GM21390 (cell line): Measurements from ENCODE around the gene MTMR12.

ENCODE experiments used
- ATAC-seq: cut with Tn5 transposase; IDR thresholded peaks from one replicate; pipeline ENCODE4 v1.9.1; 2021; ENCODE audit not compliant: unreplicated experiment

MTMR12 gene

GRCh38 chr5:32312595-32313332 lies at the start of gene MTMR12:
Gene MTMR12, minus strand, starts transcription at chr5:32312939. Its CDS starts 101 bp downstream, at chr5:32312838.
- ATAC-seq = peak; percentile 90

GRCh38 chr5:32362527-32362926 lies 49.8 kb upstream of the MTMR12 start:
- no peak for ATAC-seq

- ATAC-seq = no peak
Measured at GRCh38 chr5:32360906-32361305, 48.2 kb upstream of the MTMR12 start.

- ATAC-seq = no peak
Measured at GRCh38 chr5:32358611-32359010, 45.9 kb upstream of the MTMR12 start.

GRCh38 chr5:32357658-32358057 lies 44.9 kb upstream of the MTMR12 start:
- no peak for ATAC-seq

GRCh38 chr5:32355686-32356085 lies 42.9 kb upstream of the MTMR12 start:
- ATAC-seq = no peak

- ATAC-seq = no peak
Measured at GRCh38 chr5:32353420-32353819, 40.7 kb upstream of the MTMR12 start.

GRCh38 chr5:32352685-32353084 lies 39.9 kb upstream of the MTMR12 start:
- ATAC-seq = no peak

- no peak for ATAC-seq
Measured at GRCh38 chr5:32346869-32347268, 34.1 kb upstream of the MTMR12 start.

GRCh38 chr5:32343058-32343672 lies 30.4 kb upstream of the MTMR12 start:
- no peak for ATAC-seq

- ATAC-seq = no peak
Measured at GRCh38 chr5:32342656-32343055, 29.9 kb upstream of the MTMR12 start.

GRCh38 chr5:32339878-32340277 lies 27.1 kb upstream of the MTMR12 start:
- no peak for ATAC-seq

GRCh38 chr5:32339198-32339597 lies 26.5 kb upstream of the MTMR12 start:
- no peak for ATAC-seq

- no peak for ATAC-seq
Measured at GRCh38 chr5:32332966-32333365, 20.2 kb upstream of the MTMR12 start.

- ATAC-seq = no peak
Measured at GRCh38 chr5:32332361-32332760, 19.6 kb upstream of the MTMR12 start.

- no peak for ATAC-seq
Measured at GRCh38 chr5:32331935-32332274, 19.2 kb upstream of the MTMR12 start.

GRCh38 chr5:32331217-32331934 lies 18.6 kb upstream of the MTMR12 start:
- ATAC-seq = no peak

GRCh38 chr5:32330126-32330971 lies 17.6 kb upstream of the MTMR12 start:
- no peak for ATAC-seq

GRCh38 chr5:32329395-32329834 lies 16.7 kb upstream of the MTMR12 start:
- ATAC-seq = peak; percentile 83

- no peak for ATAC-seq
Measured at GRCh38 chr5:32326216-32326772, 13.6 kb upstream of the MTMR12 start.

- no peak for ATAC-seq
Measured at GRCh38 chr5:32325616-32326015, 12.9 kb upstream of the MTMR12 start.
